ENCODE measurements around the gene MT1G.

The MT1G gene

DNA sequence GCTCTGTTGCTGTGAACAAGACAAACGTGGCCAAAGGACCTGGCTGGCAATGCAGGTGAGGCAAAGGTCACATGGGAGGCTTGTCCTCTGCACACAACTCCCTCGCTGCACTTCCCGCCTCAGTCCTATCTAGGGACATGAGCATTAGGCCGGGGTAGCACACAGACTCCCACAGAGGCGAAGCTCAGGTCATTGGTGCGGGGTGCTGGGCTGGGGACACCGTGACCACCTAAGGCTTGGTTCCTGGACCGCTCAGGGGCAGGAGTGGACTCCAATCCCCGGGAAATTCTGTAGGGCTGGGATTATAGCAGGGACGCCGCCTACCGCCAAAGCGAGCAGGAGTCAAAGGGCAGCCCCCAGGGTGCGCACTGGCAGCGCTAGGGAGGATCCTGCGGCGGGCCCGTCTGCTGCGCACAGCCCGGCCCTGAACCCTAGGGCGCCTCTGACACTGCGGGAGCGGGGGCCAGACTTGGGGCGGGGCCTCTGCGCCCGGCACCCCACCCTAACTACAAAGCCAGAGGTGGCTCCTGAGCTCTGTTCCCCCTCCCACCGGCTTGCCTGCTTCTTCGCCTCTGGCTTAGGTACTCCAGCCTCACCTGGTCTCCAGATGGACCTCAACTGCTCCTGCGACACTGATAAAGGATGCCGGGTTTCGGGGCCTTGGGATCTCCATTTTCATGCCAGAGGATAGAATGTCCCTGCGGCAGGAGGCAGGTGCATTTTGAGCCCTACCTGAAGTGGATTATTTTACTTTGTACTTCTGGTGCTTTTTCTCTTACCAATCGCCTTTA is 20.0 kb downstream of the MT1G start:
- H3K36me3 ChIP-seq (ENCODE audit: insufficient read depth, low read length): no peaks in the 10 kb centered on the region
- no peak overlapping the region for H2AFZ ChIP-seq (ENCODE audit: low read depth, low read length)
- H3K27me3 ChIP-seq (ENCODE audit: insufficient read depth, low read length): peaks cover 96% of the 10 kb centered on the region
- H3K4me3 ChIP-seq (ENCODE audit: low read length): no peak overlapping the region
- no peaks in the 10 kb centered on the region for H3K9me3 ChIP-seq (ENCODE audit: low read length)
- no peaks in the 10 kb centered on the region for H3K4me1 ChIP-seq (ENCODE audit: insufficient read depth, low read length)

DNA sequence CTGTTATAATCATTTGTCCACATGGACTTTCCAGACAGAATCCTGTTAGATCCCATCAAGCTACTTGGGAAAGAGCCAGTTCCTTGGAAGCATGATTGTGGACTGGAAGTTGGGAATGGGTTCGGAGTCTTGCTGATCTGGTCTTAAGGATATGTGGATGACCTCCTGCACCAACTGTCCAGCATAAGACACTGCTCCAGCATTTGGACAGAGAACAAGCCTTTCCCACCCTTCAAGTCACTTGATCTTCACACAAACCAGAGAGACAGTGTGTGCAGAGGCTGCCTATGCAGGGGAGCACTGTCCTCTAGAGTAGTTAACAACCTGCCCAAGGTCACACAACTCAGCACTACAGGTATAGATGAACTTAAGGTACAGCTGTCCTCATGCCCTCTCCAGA is 22.0 kb downstream of the MT1G start:
- H3K9me3 ChIP-seq (ENCODE audit: low read length): no peaks in the 10 kb centered on the region
- no peaks in the 10 kb centered on the region for H3K4me1 ChIP-seq (ENCODE audit: insufficient read depth, low read length)
- no peak overlapping the region for H3K4me3 ChIP-seq (ENCODE audit: low read length)
- peaks cover 96% of the 10 kb centered on the region for H3K27me3 ChIP-seq (ENCODE audit: insufficient read depth, low read length)
- H3K36me3 ChIP-seq (ENCODE audit: insufficient read depth, low read length): no peaks in the 10 kb centered on the region
- H2AFZ ChIP-seq (ENCODE audit: low read depth, low read length): no peak overlapping the region

DNA sequence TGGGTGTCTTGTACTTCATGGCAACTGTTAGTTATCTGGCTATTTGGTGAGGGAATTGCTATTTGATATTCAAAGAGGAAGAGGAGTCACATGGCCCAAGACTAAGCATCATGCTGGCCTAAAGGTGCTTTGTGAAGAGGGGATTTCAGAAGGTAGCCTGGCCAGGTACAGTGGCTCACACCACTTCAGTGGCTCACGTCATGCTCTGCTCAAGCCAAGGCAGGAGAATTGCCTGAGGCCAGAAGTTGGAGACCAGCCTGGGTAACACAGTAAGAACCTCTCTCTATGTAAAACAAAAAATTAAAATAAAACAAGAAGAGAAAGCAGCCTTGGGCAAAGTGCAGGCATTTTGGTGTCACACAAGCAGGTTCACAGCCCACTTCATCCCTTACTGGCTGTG is 22.6 kb downstream of the MT1G start:
- H3K36me3 ChIP-seq (ENCODE audit: insufficient read depth, low read length): no peaks in the 10 kb centered on the region
- peaks cover 96% of the 10 kb centered on the region for H3K27me3 ChIP-seq (ENCODE audit: insufficient read depth, low read length)
- no peaks in the 10 kb centered on the region for H3K9me3 ChIP-seq (ENCODE audit: low read length)
- no peak overlapping the region for H2AFZ ChIP-seq (ENCODE audit: low read depth, low read length)
- no peaks in the 10 kb centered on the region for H3K4me1 ChIP-seq (ENCODE audit: insufficient read depth, low read length)
- H3K4me3 ChIP-seq (ENCODE audit: low read length): no peak overlapping the region

DNA sequence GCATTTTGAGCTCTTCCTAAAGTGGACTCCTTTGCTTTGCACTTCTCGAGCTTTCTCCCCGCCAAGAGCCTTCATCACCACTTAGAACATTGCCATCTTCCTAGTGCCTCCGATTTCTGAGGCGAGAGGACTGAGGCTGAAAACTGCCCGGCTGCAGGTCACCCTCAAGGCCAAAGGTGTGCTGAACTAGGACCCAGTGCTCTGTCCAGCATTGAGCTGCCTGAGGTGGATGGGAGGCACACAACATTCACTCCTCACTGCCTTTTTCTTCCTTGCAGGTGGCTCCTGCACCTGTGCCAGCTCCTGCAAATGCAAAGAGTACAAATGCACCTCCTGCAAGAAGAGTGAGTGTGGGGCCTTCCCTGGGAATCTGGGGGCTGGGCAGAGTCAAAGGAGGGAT is 24.0 kb downstream of the MT1G start:
- no peaks in the 10 kb centered on the region for H3K36me3 ChIP-seq (ENCODE audit: insufficient read depth, low read length)
- no peaks in the 10 kb centered on the region for H3K4me1 ChIP-seq (ENCODE audit: insufficient read depth, low read length)
- H3K9me3 ChIP-seq (ENCODE audit: low read length): no peaks in the 10 kb centered on the region
- H2AFZ ChIP-seq (ENCODE audit: low read depth, low read length): no peak overlapping the region
- peaks cover 98% of the 10 kb centered on the region for H3K27me3 ChIP-seq (ENCODE audit: insufficient read depth, low read length)
- no peak overlapping the region for H3K4me3 ChIP-seq (ENCODE audit: low read length)

DNA sequence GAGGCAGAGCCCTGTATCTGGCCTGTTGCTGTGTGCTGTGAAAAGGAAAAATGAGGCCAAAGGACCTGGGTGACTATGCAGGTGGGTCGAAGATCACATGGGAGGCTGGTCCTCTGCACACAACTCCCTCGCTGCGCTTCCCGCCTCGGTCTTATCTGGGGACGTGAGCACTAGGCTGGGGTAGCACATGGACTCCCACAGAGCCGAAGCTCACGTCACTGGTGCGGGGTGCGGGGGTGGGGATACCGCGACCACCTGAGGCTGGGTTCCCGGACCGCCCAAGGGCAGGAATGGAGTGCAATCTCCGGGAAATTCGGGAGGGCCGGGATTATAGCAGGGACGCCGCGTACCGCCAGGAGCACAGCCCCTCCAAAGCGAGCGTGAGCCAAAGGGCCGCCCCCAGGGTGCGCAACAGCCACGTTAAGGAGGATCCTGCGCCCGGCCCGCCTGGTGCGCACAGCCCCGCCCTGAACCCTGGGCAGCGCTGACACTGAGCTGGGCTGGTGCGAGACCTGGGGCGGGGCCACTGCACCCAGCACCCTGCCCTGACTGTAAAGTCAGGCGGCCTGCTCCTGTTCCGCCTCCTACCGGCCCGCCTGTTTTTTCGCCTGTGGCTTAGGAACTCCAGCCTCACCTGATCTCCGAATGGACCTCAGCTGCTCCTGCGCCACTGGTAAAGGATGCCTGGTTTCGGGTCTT is 24.6 kb downstream of the MT1G start:
- H3K27me3 ChIP-seq (ENCODE audit: insufficient read depth, low read length): peaks cover 98% of the 10 kb centered on the region
- H3K9me3 ChIP-seq (ENCODE audit: low read length): no peaks in the 10 kb centered on the region
- H3K4me1 ChIP-seq (ENCODE audit: insufficient read depth, low read length): peaks cover 2% of the 10 kb centered on the region
- no peaks in the 10 kb centered on the region for H3K36me3 ChIP-seq (ENCODE audit: insufficient read depth, low read length)
- H3K4me3 ChIP-seq (ENCODE audit: low read length): no peak overlapping the region
- no peak overlapping the region for H2AFZ ChIP-seq (ENCODE audit: low read depth, low read length)

DNA sequence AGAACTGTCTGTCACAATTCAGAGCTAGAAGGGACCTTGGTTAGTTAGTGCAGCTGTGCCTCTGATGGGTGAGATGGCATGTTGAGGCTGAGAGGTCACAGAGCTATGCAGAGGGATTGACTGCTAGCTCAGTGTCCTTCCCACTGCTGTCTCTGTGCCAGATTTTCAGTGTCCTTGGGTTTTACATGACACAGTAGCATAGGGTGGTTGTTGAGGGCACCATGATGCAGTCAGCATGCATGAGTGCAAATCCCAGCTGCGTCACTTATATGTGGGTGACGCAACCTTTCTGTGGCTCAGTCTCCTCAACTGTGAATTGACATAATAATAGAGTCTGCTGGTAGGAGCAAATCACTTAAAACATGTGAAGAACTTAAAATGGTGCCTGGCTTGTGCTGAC is 26.7 kb downstream of the MT1G start:
- H3K27me3 ChIP-seq (ENCODE audit: insufficient read depth, low read length): peaks cover 98% of the 10 kb centered on the region
- no peaks in the 10 kb centered on the region for H3K36me3 ChIP-seq (ENCODE audit: insufficient read depth, low read length)
- no peak overlapping the region for H2AFZ ChIP-seq (ENCODE audit: low read depth, low read length)
- H3K4me1 ChIP-seq (ENCODE audit: insufficient read depth, low read length): peaks cover 2% of the 10 kb centered on the region
- H3K4me3 ChIP-seq (ENCODE audit: low read length): no peak overlapping the region
- H3K9me3 ChIP-seq (ENCODE audit: low read length): no peaks in the 10 kb centered on the region

DNA sequence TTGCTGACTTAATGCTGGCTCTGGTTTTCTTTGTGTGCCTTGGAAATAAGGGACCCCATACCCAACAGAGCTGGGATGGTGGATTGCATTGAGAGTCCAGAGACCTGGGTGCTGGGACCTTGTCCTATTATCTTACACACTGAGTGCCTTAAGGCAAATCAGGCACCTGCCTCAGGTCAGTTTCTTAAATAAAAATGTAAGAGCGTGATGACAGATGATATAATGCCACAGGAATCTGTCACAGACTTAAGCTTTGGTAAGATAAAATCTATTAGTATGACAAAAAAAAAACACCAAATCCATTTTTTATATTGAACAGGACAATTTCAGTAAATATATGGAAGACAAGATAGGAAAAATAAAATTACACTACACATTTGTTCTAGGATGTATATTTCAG is 27.8 kb downstream of the MT1G start:
- no peaks in the 10 kb centered on the region for H3K9me3 ChIP-seq (ENCODE audit: low read length)

DNA sequence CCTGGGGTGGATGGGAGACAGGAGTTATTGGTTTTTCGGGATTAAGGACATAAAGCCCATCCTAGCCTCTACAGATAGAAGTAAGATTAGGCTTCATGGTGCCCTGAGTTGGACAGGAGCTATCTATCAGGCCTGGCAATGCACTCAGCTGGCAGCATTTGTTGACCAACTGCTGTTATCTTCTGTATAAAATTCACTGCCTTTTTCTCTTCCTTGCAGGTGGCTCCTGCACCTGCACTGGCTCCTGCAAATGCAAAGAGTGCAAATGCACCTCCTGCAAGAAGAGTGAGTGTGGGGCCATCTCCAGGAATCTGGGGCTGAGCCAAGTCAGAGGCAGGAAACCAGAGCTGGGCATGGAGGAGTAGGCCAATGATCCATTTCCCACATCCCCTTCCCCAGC is 28.8 kb downstream of the MT1G start:
- Histone ChIP-seq H3K4me3 (ENCODE audit: low read length) (no peak overlapping the region), H3K9me3 (ENCODE audit: low read length) (no peaks in the 10 kb centered on the region), H2AFZ (ENCODE audit: low read depth, low read length) (no peak overlapping the region), H3K4me1 (ENCODE audit: insufficient read depth, low read length) (peaks cover 2% of the 10 kb centered on the region), H3K36me3 (ENCODE audit: insufficient read depth, low read length) (no peaks in the 10 kb centered on the region), H3K27me3 (ENCODE audit: insufficient read depth, low read length) (peaks cover 98% of the 10 kb centered on the region)

More for the DNA sequence above, 27.8 kb downstream of the MT1G start:
- Histone ChIP-seq H3K36me3 (ENCODE audit: insufficient read depth, low read length) (no peaks in the 10 kb centered on the region), H3K27me3 (ENCODE audit: insufficient read depth, low read length) (peaks cover 98% of the 10 kb centered on the region), H3K4me3 (ENCODE audit: low read length) (no peak overlapping the region), H2AFZ (ENCODE audit: low read depth, low read length) (no peak overlapping the region), H3K4me1 (ENCODE audit: insufficient read depth, low read length) (peaks cover 2% of the 10 kb centered on the region)

DNA sequence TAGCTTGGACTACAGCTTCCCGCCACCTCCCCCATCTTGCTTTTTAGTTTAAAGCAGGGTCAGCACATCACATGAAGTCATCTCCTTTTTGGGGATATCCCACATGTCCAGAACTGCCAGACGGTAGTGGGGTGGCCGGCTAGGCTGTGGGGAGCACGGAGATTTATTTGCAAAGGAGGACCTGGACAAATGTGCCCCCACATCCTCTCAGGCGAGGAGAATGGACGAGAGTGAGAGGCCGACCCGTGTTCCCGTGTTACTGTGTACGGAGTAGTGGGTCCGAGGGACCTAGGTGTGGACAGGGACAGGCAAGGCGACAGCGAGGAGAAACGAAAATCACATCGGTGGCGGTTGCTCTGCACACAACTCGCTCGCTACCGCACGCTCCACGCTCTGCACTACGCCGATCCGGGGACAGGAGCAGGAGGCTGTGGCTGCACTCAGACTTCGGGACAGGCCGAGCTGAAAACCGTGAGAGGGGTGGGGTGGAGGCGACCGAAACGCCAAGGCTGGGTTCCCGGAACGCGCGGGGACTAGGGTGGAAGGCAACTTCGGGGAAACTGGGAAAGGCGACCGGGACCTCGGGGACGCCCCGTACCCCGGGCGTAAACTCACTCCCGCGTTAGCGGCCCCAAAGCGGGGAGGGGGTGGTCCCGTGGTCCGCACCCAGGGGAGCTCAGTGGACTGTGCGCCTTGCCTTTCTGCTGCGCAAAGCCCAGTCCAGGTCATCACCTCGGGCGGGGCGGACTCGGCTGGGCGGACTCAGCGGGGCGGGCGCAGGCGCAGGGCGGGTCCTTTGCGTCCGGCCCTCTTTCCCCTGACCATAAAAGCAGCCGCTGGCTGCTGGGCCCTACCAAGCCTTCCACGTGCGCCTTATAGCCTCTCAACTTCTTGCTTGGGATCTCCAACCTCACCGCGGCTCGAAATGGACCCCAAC is 29.8 kb downstream of the MT1G start, which contains the start of gene MT1A:
TSS of gene MT1A (plus strand) at position 853 of the 937 bp plus-strand sequence. CDS start at position 926, 73 bp downstream.
- peaks cover 2% of the 10 kb centered on the region for H3K4me1 ChIP-seq (ENCODE audit: insufficient read depth, low read length)
- peaks cover 98% of the 10 kb centered on the region for H3K27me3 ChIP-seq (ENCODE audit: insufficient read depth, low read length)
- H3K36me3 ChIP-seq (ENCODE audit: insufficient read depth, low read length): no peaks in the 10 kb centered on the region
- peak within 1 kb of the TSS; percentile 21 for H3K4me3 ChIP-seq (ENCODE audit: low read length)
- no peaks in the 10 kb centered on the region for H3K9me3 ChIP-seq (ENCODE audit: low read length)
- H2AFZ ChIP-seq (ENCODE audit: low read depth, low read length): no peak within 1 kb of the TSS

DNA sequence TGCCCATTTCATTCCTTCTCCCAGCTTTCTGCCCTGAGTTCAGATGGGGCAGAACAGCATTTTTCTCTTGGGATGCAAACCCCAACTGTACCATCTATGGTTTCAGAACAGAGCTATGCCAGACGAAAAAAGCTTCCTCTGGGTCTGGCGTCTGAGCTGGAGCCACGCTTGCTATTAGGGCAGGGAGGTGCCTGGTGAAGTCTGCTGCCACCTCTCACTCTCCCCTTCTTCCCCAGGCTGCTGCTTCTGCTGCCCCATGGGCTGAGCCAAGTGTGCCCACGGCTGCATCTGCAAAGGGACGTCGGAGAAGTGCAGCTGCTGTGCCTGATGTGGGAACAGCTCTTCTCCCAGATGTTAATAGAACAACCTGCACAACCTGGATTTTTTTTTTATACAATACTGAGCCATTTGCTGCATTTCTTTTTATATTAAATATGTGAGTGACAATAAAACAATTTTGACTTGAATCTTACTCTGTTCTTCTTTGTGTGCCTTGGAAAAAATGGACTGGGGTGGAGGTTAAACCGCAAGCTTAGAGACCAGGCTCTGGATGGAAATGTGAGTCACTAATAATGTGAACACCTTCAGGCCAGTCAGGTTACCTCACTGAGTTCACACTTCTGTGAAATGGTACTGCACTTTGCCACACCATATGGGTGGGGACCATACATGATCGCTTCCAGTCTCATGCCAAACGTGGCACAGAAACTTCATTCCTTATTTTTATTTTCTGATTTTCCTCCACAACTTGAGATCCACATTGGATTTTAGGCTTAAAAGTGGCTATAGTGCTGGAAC is 31.1 kb downstream of the MT1G start:
- peaks cover 98% of the 10 kb centered on the region for H3K27me3 ChIP-seq (ENCODE audit: insufficient read depth, low read length)

DNA sequence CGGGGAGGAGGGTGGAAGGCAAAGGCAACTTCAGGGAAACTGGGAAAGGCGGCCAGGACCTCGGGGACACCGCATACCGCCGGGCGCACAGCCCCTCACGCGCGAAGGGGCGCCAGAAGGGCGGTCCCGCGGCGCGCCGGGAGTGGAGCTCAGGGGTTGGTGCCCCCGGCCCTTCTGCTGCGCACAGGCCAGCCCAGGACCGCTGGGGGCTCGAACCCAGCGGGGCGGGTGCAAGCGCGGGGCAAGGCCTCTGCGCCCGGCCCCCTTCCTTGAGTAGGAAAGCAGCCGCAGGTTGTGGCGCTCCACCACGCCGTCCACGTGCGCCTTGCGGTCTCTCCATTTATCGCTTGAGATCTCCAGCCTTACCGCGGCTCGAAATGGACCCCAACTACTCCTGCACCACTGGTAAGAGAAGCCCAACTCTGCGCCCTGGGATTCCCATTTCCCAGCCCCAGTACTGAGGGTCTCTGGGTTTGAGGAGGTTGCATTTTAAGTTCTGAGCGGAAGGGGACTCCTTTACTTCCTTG is 32.4 kb downstream of the MT1G start:
- Histone ChIP-seq H3K4me3 (ENCODE audit: low read length) (no peak overlapping the region), H3K4me1 (ENCODE audit: insufficient read depth, low read length) (peaks cover 8% of the 10 kb centered on the region), H3K27me3 (ENCODE audit: insufficient read depth, low read length) (peaks cover 98% of the 10 kb centered on the region), H2AFZ (ENCODE audit: low read depth, low read length) (no peak overlapping the region), H3K36me3 (ENCODE audit: insufficient read depth, low read length) (no peaks in the 10 kb centered on the region), H3K9me3 (ENCODE audit: low read length) (no peaks in the 10 kb centered on the region)

More for the DNA sequence above, 31.1 kb downstream of the MT1G start:
- Histone ChIP-seq H3K9me3 (ENCODE audit: low read length) (no peaks in the 10 kb centered on the region), H3K4me3 (ENCODE audit: low read length) (no peak overlapping the region), H3K4me1 (ENCODE audit: insufficient read depth, low read length) (peaks cover 8% of the 10 kb centered on the region), H2AFZ (ENCODE audit: low read depth, low read length) (no peak overlapping the region), H3K36me3 (ENCODE audit: insufficient read depth, low read length) (no peaks in the 10 kb centered on the region)

Data from neuron (in vitro differentiated cells).